ENCODE results near the gene IL1RN. TPM values are rescaled to one million over a fixed set of nuclear protein-coding genes. Genes with fewer than 3 reads are reported as not detected.
A peak's percentile ranks its signal among the peaks of the same experiment; 100 is the strongest.

IL1RN gene
- total RNA-seq, 2 experiments from 2014 or later, result 2.1 to 4.0 TPM

GRCh38 chr2:113112871-113113270 is 14.5 kb upstream of the IL1RN start:
- POLR2A ChIA-PET, result no interaction called here

GRCh38 chr2:113113807-113114206 is 13.6 kb upstream of the IL1RN start:
- no peak for ATAC-seq (ENCODE audit: low read depth)
- H3K27ac Mint-ChIP-seq, result no peak overlapping the region
- H3K36me3 Mint-ChIP-seq, result no peaks in the 10 kb centered on the region
- H3K9me3 Mint-ChIP-seq, result no peaks in the 10 kb centered on the region
- peaks cover 8% of the 10 kb centered on the region for H3K4me1 Mint-ChIP-seq
- no peak for DNase-seq
- POLR2A ChIA-PET, result no interaction called here
- H3K4me3 Mint-ChIP-seq, result no peak overlapping the region
- H3K27me3 Mint-ChIP-seq, result no peaks in the 10 kb centered on the region

More at GRCh38 chr2:113112871-113113270, 14.5 kb upstream of the IL1RN start:
- Mint-ChIP-seq H3K27me3 (no peaks in the 10 kb centered on the region), H3K9me3 (no peaks in the 10 kb centered on the region), H3K4me3 (no peak overlapping the region), H3K36me3 (no peaks in the 10 kb centered on the region), H3K4me1 (peaks cover 4% of the 10 kb centered on the region), H3K27ac (no peak overlapping the region)
- DNase-seq, result no peak
- no peak for ATAC-seq (ENCODE audit: low read depth)

- H3K4me3 Mint-ChIP-seq, result no peak overlapping the region
- H3K9me3 Mint-ChIP-seq, result no peaks in the 10 kb centered on the region
- DNase-seq (no peak), ATAC-seq (ENCODE audit: low read depth) (no peak)
- H3K36me3 Mint-ChIP-seq, result no peaks in the 10 kb centered on the region
- no peaks in the 10 kb centered on the region for H3K27me3 Mint-ChIP-seq
- H3K27ac Mint-ChIP-seq, result no peak overlapping the region
- POLR2A ChIA-PET, result no interaction called here
- H3K4me1 Mint-ChIP-seq, result peaks cover 8% of the 10 kb centered on the region
Observed at GRCh38 chr2:113114224-113114945, 13.0 kb upstream of the IL1RN start.

- no peaks in the 10 kb centered on the region for H3K9me3 Mint-ChIP-seq
- peaks cover 8% of the 10 kb centered on the region for H3K4me1 Mint-ChIP-seq
- no peak for DNase-seq
- H3K27me3 Mint-ChIP-seq, result no peaks in the 10 kb centered on the region
- ATAC-seq (ENCODE audit: low read depth), result no peak
- no peaks in the 10 kb centered on the region for H3K36me3 Mint-ChIP-seq
- no peak overlapping the region for H3K4me3 Mint-ChIP-seq
- no peak overlapping the region for H3K27ac Mint-ChIP-seq
- POLR2A ChIA-PET, result no interaction called here
Observed at GRCh38 chr2:113114996-113115395, 12.4 kb upstream of the IL1RN start.

GRCh38 chr2:113116100-113116958 is 11.1 kb upstream of the IL1RN start:
- peak overlapping the region; percentile 47 for H3K4me3 Mint-ChIP-seq
- H3K4me1 Mint-ChIP-seq, result peaks cover 9% of the 10 kb centered on the region
- H3K27ac Mint-ChIP-seq, result peak overlapping the region; percentile 57
- DNase-seq (no peak), ATAC-seq (ENCODE audit: low read depth) (peak; percentile 49)
- H3K27me3 Mint-ChIP-seq, result peaks cover 9% of the 10 kb centered on the region
- H3K36me3 Mint-ChIP-seq, result no peaks in the 10 kb centered on the region
- no peaks in the 10 kb centered on the region for H3K9me3 Mint-ChIP-seq
- POLR2A ChIA-PET, result no interaction called here

GRCh38 chr2:113117541-113118262 is 9.7 kb upstream of the IL1RN start:
- Mint-ChIP-seq H3K4me3 (no peak overlapping the region), H3K36me3 (no peaks in the 10 kb centered on the region), H3K4me1 (peaks cover 9% of the 10 kb centered on the region), H3K27ac (no peak overlapping the region), H3K9me3 (no peaks in the 10 kb centered on the region), H3K27me3 (peaks cover 16% of the 10 kb centered on the region)
- POLR2A ChIA-PET, result no interaction called here
- DNase-seq (no peak), ATAC-seq (ENCODE audit: low read depth) (no peak)

- H3K36me3 Mint-ChIP-seq, result no peaks in the 10 kb centered on the region
Observed at GRCh38 chr2:113118263-113118657, 9.1 kb upstream of the IL1RN start.

GRCh38 chr2:113119111-113119510 is 8.3 kb upstream of the IL1RN start:
- H3K36me3 Mint-ChIP-seq, result no peaks in the 10 kb centered on the region
- no peak overlapping the region for H3K4me3 Mint-ChIP-seq
- H3K9me3 Mint-ChIP-seq, result no peaks in the 10 kb centered on the region
- no peak overlapping the region for H3K27ac Mint-ChIP-seq
- peaks cover 16% of the 10 kb centered on the region for H3K4me1 Mint-ChIP-seq
- no peak for ATAC-seq (ENCODE audit: low read depth)
- POLR2A ChIA-PET, result no interaction called here
- DNase-seq, result no peak
- H3K27me3 Mint-ChIP-seq, result peaks cover 18% of the 10 kb centered on the region

More at GRCh38 chr2:113118263-113118657, 9.1 kb upstream of the IL1RN start:
- DNase-seq (no peak), ATAC-seq (ENCODE audit: low read depth) (no peak)
- no peaks in the 10 kb centered on the region for H3K9me3 Mint-ChIP-seq
- H3K4me3 Mint-ChIP-seq, result no peak overlapping the region
- H3K4me1 Mint-ChIP-seq, result peaks cover 9% of the 10 kb centered on the region
- peaks cover 18% of the 10 kb centered on the region for H3K27me3 Mint-ChIP-seq
- POLR2A ChIA-PET, result no interaction called here
- no peak overlapping the region for H3K27ac Mint-ChIP-seq

GRCh38 chr2:113120861-113121260 is 6.5 kb upstream of the IL1RN start:
- Mint-ChIP-seq H3K9me3 (no peaks in the 10 kb centered on the region), H3K4me3 (no peak overlapping the region), H3K4me1 (peaks cover 27% of the 10 kb centered on the region), H3K27ac (no peak overlapping the region), H3K27me3 (peaks cover 24% of the 10 kb centered on the region), H3K36me3 (no peaks in the 10 kb centered on the region)
- POLR2A ChIA-PET, result no interaction called here
- ATAC-seq (ENCODE audit: low read depth), result no peak
- no peak for DNase-seq

GRCh38 chr2:113122364-113122763 is 5.0 kb upstream of the IL1RN start:
- POLR2A ChIA-PET, result no interaction called here
- Mint-ChIP-seq H3K9me3 (no peaks in the 10 kb centered on the region), H3K4me3 (no peak overlapping the region), H3K27me3 (peaks cover 24% of the 10 kb centered on the region), H3K4me1 (peaks cover 22% of the 10 kb centered on the region), H3K27ac (no peak overlapping the region), H3K36me3 (no peaks in the 10 kb centered on the region)
- DNase-seq, result no peak
- no peak for ATAC-seq (ENCODE audit: low read depth)

- POLR2A ChIA-PET, result interaction anchor here (1.4 kb wide), 1 partner anchor 81 kb away, joined by 3 read pairs; no protein-coding TSS in a partner anchor
Observed at GRCh38 chr2:113123726-113124125, 3.7 kb upstream of the IL1RN start.

GRCh38 chr2:113124181-113124961 is 3.0 kb upstream of the IL1RN start:
- ATAC-seq (ENCODE audit: low read depth) (peak; percentile 55), DNase-seq (no peak)
- POLR2A ChIA-PET, result interaction anchor here (1.4 kb wide), 1 partner anchor 80 kb away, joined by 3 read pairs; no protein-coding TSS in a partner anchor
- Mint-ChIP-seq H3K36me3 (no peaks in the 10 kb centered on the region), H3K9me3 (no peaks in the 10 kb centered on the region), H3K4me1 (peaks cover 19% of the 10 kb centered on the region), H3K27ac (no peak overlapping the region), H3K27me3 (peaks cover 24% of the 10 kb centered on the region), H3K4me3 (peak overlapping the region; percentile 53)

More at GRCh38 chr2:113123726-113124125, 3.7 kb upstream of the IL1RN start:
- DNase-seq (no peak), ATAC-seq (ENCODE audit: low read depth) (no peak)
- Mint-ChIP-seq H3K9me3 (no peaks in the 10 kb centered on the region), H3K36me3 (no peaks in the 10 kb centered on the region), H3K27me3 (peaks cover 24% of the 10 kb centered on the region), H3K4me3 (peak overlapping the region; percentile 53), H3K27ac (no peak overlapping the region), H3K4me1 (peaks cover 19% of the 10 kb centered on the region)

Data from activated naive CD8-positive, alpha-beta T cell treated with anti-CD3 and anti-CD28 coated beads, Interleukin-2, amount 10 ng/mL, durations not matched to agents 7 days and 5 days (primary cell).